ENCODE results near the gene ZDHHC7. TPM values are rescaled to one million over a fixed set of nuclear protein-coding genes. Genes with fewer than 3 reads are reported as not detected.

The ZDHHC7 gene
- total and polyA plus RNA-seq, 2 of the 8 experiments (the other 6 are each of a cell fraction or from before 2014, with no cell fraction given), result 40.5 to 56.3 TPM

DNA sequence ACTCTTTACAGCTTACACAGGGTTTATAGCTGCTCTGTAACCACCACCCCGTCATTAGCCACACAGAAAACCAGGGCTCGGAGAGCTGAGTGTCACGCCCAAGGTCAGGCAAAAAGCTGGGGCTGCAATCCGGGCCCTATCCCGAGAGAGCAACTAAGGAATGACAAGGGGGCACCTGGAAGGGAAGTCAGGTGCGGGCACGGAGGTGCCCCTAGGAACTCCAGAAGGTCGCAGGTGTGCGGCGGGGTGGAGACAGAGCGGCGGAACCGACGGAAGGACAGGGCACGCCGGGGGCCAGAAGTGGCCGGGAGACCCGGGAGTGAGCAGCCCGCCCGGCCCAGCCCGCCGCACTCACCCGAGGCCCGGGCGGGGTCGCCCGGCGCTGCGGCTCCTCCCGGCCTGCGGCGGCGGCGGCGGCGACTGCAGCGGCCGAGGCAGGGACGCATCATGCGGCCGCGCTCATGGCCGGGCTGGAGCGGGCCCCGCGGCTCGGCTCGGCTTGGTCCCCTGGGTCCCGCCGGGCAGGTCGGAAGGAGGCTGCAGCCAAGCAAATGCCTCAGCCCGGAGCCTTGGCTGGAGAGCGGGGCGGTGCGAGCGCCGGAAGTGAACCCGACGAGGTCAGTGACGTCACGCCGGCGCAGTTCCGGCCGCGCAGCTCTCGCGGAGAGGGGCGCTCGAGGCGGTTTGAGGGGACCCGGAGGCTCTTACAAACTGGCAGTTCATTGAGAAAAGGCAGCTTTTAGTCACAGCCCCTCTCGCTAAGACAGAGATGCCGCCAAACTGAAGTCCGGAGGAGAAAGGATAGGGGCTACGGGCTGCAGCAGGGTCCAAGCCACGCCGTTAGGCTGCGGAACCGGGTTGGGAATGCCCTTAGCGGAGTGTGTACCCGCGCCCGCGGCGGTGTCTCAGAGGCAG, at the start of gene ZDHHC7 (continued):
- peak in 1 of 2 experiments; percentile 82; a peak in 2 of 3 replicates for TF ChIP-seq POLR2A (IDR thresholded peaks at IDR 0.05; ENCODE audit: control extremely low read depth in 1 of 2, low read depth in 2 of 2, low read length in 2 of 2)
- no peak for TF ChIP-seq YY1 (IDR thresholded peaks at IDR 0.05; ENCODE audit: low read depth, low read length)
- 0 out of 2 replicates have a peak, but pooled peaks have one; percentile 59 for TF ChIP-seq RBBP5 (IDR thresholded peaks at IDR 0.05; ENCODE audit: borderline replicate concordance, low read depth, low read length)
- TF ChIP-seq GABPA (IDR thresholded peaks at IDR 0.05; ENCODE audit: borderline replicate concordance, insufficient read depth, low read length), result peak; percentile 91
- TF ChIP-seq JUND (IDR thresholded peaks at IDR 0.05; ENCODE audit: low read length), result peak; percentile 34; the same call in 1 of the 2 replicates
- TF ChIP-seq TCF12 (IDR thresholded peaks at IDR 0.05; ENCODE audit: low read depth, low read length), result no peak
- TF ChIP-seq CHD7 (IDR thresholded peaks at IDR 0.05; ENCODE audit: insufficient replicate concordance, low read length), result no peak
- no peak for TF ChIP-seq CEBPB (IDR thresholded peaks at IDR 0.05; ENCODE audit: low read depth, low read length)
- no peak for TF ChIP-seq TAF7 (optimal IDR thresholded peaks at IDR 0.05; ENCODE audit: borderline replicate concordance, low read depth, low read length)
- no peak for TF ChIP-seq NRF1 (IDR thresholded peaks at IDR 0.05; ENCODE audit: low read depth, low read length)

All from H1 (cell line).